AG09319 (cell line): Measurements from ENCODE around the gene TSKU.

Experiments used
- DNase-seq: peaks from one replicate; pipeline ENCODE4 v3.0.0-alpha.2; 2010; ENCODE audit warnings: low read depth; ENCODE audit errors: extremely low read depth
- CTCF ChIP-seq: IDR thresholded peaks from 2 replicates; pipeline ENCODE4 v1.5.1; 2011; ENCODE audit warnings: low read depth, mild to moderate bottlenecking, inconsistent platforms, low read length, moderate library complexity

TSKU gene

GRCh38 chr11:76791861-76792260 is 8.7 kb downstream of the TSKU start:
- no peak for DNase-seq
- TF ChIP-seq CTCF, result no peak

DNA sequence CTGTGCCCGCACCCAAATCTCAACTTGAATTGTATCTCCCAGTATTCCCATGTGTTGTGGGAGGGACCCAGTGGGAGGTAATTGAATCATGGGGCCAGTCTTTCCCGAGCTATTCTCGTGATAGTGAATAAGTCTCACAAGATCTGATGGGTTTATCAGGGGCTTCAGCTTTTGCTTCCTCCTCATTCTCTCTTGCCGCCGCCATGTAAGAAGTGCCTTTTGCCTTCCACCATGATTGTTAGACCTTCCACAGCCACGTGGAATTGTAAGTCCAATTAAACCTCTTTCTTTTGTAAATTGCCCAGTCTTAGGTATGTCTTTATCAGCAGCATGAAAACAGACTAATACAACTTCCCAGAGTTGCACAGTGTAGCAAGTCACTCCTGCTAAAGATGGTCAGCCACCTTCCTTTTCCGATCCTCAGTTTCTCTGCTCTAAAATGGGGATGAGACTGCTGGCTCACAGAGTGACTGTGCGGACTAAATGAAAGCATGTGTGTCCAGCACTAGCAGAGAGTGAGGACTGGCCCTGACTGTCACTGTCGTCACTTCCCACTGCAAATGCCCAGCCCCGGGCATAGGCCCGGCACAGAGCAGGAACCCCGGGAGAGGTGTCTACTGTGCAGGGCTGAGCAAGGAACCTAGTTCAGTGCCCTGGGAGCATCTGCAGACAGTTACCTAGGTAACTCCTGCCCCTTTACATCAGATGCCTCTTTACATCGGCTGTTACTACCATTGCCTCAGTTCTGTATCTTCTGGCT is 9.5 kb downstream of the TSKU start:
- DNase-seq, result no peak
- no peak for TF ChIP-seq CTCF

DNA sequence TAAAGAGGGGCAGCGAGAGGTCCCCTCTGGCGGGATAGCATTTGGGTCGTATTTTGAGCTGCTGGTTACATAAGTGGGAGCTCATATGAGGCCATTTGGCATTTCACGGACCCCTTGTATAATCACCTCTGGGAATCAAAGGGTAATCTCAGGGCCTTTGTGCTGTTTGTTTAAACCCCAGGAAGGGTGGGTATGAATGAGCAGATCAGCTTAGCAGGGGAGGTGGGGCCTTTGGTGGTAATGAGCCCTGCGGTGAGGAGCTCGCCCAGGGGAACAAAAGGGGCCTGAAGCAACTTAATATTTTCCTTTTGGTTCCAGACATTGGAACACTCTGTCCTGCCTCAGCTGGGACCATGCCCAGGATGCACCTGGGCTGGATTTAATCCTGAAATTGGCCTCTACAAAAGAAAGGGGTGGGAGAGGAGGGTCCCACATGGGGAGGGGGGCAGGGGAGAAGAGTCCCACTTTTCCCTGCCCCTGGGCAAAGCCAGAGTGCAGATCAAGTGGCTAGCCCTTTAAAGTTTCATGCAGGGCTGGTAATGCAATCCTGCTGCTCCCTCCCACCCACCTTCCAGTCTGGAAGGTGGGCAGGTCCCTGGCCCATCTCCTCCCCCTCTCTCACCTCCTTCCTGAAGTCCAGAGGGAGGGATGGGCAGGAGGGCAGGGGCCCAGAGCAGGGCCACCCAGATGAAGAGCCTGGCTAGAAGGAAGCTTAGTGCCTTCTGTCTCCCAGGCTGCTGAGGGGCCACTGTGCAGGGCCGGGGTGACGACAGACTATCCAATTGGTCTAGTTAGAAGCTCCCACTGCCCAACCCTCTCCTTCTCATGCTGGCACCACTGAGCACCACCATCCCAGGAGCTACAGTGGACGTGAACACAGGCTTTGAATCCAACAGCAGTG is 10.5 kb downstream of the TSKU start:
- no peak for TF ChIP-seq CTCF

DNA sequence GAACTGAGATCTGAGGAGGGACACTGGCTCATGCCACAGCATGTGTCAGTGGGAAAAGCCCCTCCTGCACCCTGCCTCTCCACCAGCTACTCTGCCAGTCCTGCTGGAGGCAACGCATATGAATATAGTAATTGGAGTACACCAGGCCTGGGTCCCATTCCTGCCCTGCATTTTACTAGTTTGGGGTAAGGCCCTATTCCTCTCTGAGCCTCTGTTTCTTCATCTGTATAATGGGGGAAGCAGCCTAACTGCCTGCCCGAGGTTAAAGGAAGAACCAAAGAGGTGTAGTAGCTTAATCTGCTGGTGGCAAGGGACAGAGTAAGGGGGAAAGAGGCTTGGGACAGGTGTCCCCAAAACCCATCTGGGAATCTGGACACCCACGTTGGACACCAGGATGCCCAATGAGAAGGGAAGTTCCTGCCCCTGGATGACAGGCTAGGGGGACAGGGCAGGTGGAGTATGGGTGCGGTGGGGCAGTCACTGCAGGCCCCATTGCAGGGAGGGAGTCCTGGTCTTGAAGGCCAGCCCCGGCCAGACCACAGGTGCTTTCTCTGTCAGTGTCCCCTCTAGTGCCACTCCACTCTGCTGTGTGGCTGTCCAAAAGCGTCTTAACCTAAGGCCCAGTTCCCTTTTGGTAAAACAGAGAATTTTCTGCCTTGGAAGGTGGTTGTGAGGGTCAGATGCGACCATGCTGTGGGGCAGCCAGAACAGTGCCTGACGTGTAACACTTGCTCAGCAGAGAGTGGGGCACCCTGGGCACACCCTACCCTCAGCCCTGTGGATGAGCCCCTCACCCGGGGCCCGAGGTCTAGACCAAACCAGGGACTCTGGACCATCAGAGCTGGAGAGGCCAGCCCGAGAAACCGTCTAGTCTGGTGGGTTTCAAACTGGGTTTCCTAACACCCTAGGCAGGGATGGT is 11.5 kb downstream of the TSKU start:
- no peak for DNase-seq
- TF ChIP-seq CTCF, result no peak

More for the DNA sequence above, 10.5 kb downstream of the TSKU start:
- DNase-seq, result no peak

- TF ChIP-seq CTCF, result no peak
- DNase-seq, result no peak
These were observed 12.3 kb downstream of the TSKU start for GRCh38 chr11:76795290-76795935.

GRCh38 chr11:76795936-76796441 is 12.8 kb downstream of the TSKU start:
- no peak for DNase-seq
- no peak for TF ChIP-seq CTCF
